Activated naive CD4-positive, alpha-beta T cell treated with Interleukin-2 at 50 U/mL for 16 hours (primary cell): ENCODE results near the gene SREBF2.

Experiments
- DNase-seq: peaks from one replicate; pipeline ENCODE4 v3.0.0-alpha.2; 2020

The SREBF2 gene

GRCh38 chr22:41923595-41924276 lies 90.8 kb downstream of the SREBF2 start:
- DNase-seq = no peak

- DNase-seq = peak; percentile 83
Observed at GRCh38 chr22:41925783-41926460, 93.0 kb downstream of the SREBF2 start.

- no peak for DNase-seq
Observed at GRCh38 chr22:41927813-41928212, 94.9 kb downstream of the SREBF2 start.

- no peak for DNase-seq
Observed at GRCh38 chr22:41928593-41929417, 95.9 kb downstream of the SREBF2 start.

GRCh38 chr22:41929418-41929810 lies 96.5 kb downstream of the SREBF2 start:
- DNase-seq = no peak

- DNase-seq = no peak
Observed at GRCh38 chr22:41931701-41932269, 98.9 kb downstream of the SREBF2 start.

GRCh38 chr22:41932353-41932752 lies 99.4 kb downstream of the SREBF2 start:
- DNase-seq = no peak

GRCh38 chr22:41933411-41934177 lies 100.7 kb downstream of the SREBF2 start:
- DNase-seq = no peak

- DNase-seq = no peak
Observed at GRCh38 chr22:41934284-41935014, 101.5 kb downstream of the SREBF2 start.

GRCh38 chr22:41935015-41935351 lies 102.1 kb downstream of the SREBF2 start:
- no peak for DNase-seq

GRCh38 chr22:41935509-41935908 lies 102.6 kb downstream of the SREBF2 start:
- DNase-seq = no peak

- DNase-seq = no peak
Observed at GRCh38 chr22:41936894-41937169, 103.9 kb downstream of the SREBF2 start.

- peak; percentile 97 for DNase-seq
Observed at GRCh38 chr22:41939981-41940831, 107.3 kb downstream of the SREBF2 start.

- DNase-seq = peak; percentile 89
Observed at GRCh38 chr22:41940832-41941765, 108.2 kb downstream of the SREBF2 start.

GRCh38 chr22:41943661-41944209 lies 110.8 kb downstream of the SREBF2 start:
- no peak for DNase-seq

- peak; percentile 93 for DNase-seq
Observed at GRCh38 chr22:41946629-41947423, 113.9 kb downstream of the SREBF2 start, which contains the start of gene CENPM. TSS of gene CENPM (minus strand) at chr22:41947152. CDS start at chr22:41947076, 76 bp downstream.

GRCh38 chr22:41947424-41948080 lies 114.6 kb downstream of the SREBF2 start:
- DNase-seq = no peak

GRCh38 chr22:41948142-41948541 lies 115.2 kb downstream of the SREBF2 start:
- DNase-seq = no peak
